Caco-2 (cell line): ENCODE results near the gene GRPR. TPM values are rescaled to one million over a fixed set of nuclear protein-coding genes. Genes with fewer than 3 reads are reported as not detected.
"Not testable (repeated sequence)": the region's sequence is repeated elsewhere in the genome, so short reads cannot be mapped to it uniquely, and the experiment has no call there.

Source experiments
- BruUV-seq: library from RNA; stranded (reverse); fragments of 400-500 nt; replicated peaks from 2 replicates; lab custom pipeline; 2021; lab: Mats Ljungman, UMichigan
- CTCF ChIA-PET: fragments of 300-600 bp; sonication (Branson Sonifier 250); formaldehyde crosslinking; loops from one replicate; lab custom pipeline; 2022; ENCODE audit warnings: antibody characterized with exemption; lab: Charles Lee
- POLR2A ChIA-PET: fragments of 300-600 bp; sonication (Branson Sonifier 250); formaldehyde crosslinking; loops from one replicate; lab custom pipeline; 2022; ENCODE audit warnings: antibody characterized with exemption; lab: Charles Lee
- DNase-seq, 2 experiments: peaks; one replicate each; pipeline versions ENCODE4 v3.0.0 to v3.0.0-alpha.2; 2020 to 2022
- H3K27me3 ChIP-seq: replicated peaks from 2 replicates; pipeline ENCODE4 v1.6.0; 2011; ENCODE audit warnings: low read length; ENCODE audit not compliant: control insufficient read depth, insufficient read depth
- H3K36me3 ChIP-seq: 2 replicates; pipeline ENCODE4 v1.5.1; 2011; ENCODE audit warnings: low read length; ENCODE audit not compliant: control insufficient read depth, insufficient read depth
- H3K4me1 ChIP-seq: fragments of 250-450 bp; sonication (Bioruptor Pico); 2 replicates; pipeline ENCODE4 v1.5.1; 2020; ENCODE audit warnings: mild to moderate bottlenecking
- H3K4me3 ChIP-seq: 2 replicates; pipeline ENCODE4 v1.5.1; 2011; ENCODE audit warnings: low read depth, mild to moderate bottlenecking, control low read depth, low read length
- H3K9me3 ChIP-seq: fragments of 250-450 bp; sonication (Bioruptor Pico); 2 replicates; pipeline ENCODE4 v1.5.1; 2020; ENCODE audit warnings: mild to moderate bottlenecking, moderate library complexity
- H3K27ac Mint-ChIP-seq: one replicate; pipeline ENCODE4 v1.8.0; 2022; ENCODE audit warnings: mixed read lengths; ENCODE audit not compliant: unreplicated experiment
- H3K27me3 Mint-ChIP-seq: one replicate; pipeline ENCODE4 v1.8.0; 2022; ENCODE audit warnings: mixed read lengths; ENCODE audit not compliant: insufficient read depth, unreplicated experiment
- H3K36me3 Mint-ChIP-seq: one replicate; pipeline ENCODE4 v1.8.0; 2022; ENCODE audit warnings: mild to moderate bottlenecking, mixed read lengths; ENCODE audit not compliant: insufficient read depth, unreplicated experiment
- H3K4me1 Mint-ChIP-seq: one replicate; pipeline ENCODE4 v1.8.0; 2022; ENCODE audit warnings: low read depth, mixed read lengths; ENCODE audit not compliant: unreplicated experiment
- H3K4me3 Mint-ChIP-seq: one replicate; pipeline ENCODE4 v1.8.0; 2022; ENCODE audit warnings: mild to moderate bottlenecking, moderate library complexity, mixed read lengths; ENCODE audit not compliant: unreplicated experiment
- H3K9me3 Mint-ChIP-seq: one replicate; pipeline ENCODE4 v1.8.0; 2022; ENCODE audit warnings: mixed read lengths; ENCODE audit not compliant: unreplicated experiment
- CTCF ChIP-seq, 2 experiments: fragments of 200-600 bp in 1 of 2; IDR thresholded peaks; 1 replicate in 1 of 2; 2 replicates in 1 of 2; pipeline versions ENCODE4 v1.5.1 to v1.8.0; 2011 to 2022; ENCODE audit warnings: antibody characterized with exemption in 1 of 2, control low read depth in 1 of 2, inconsistent platforms in 1 of 2, low read depth in 1 of 2, low read length in 1 of 2, mild to moderate bottlenecking in 1 of 2, moderate library complexity in 1 of 2; ENCODE audit not compliant: insufficient read depth in 1 of 2, severe bottlenecking in 1 of 2, unreplicated experiment in 1 of 2
- intact Hi-C: fragments of 100-400 bp; cut with micrococcal nuclease; formaldehyde crosslinking; loops from one replicate; pipeline ENCODE4 v1.10.0; 2022; ENCODE audit not compliant: unreplicated experiment
- total RNA-seq: library from RNA; stranded (reverse); gene quantifications from 2 replicates; pipeline ENCODE4 v1.2.3, GENCODE V29; 2022

Gene GRPR
- total RNA-seq, 1 experiment from 2014 or later, result not detected

GRCh38 chrX:16142246-16142558 lies 18.8 kb downstream of the GRPR start:
- CTCF ChIA-PET, result no interaction called here
- Mint-ChIP-seq H3K9me3 (peaks cover 8% of the 10 kb centered on the region), H3K4me3 (no peak overlapping the region), H3K4me1 (no peaks in the 10 kb centered on the region), H3K27me3 (peaks cover 3% of the 10 kb centered on the region), H3K27ac (no peak overlapping the region), H3K36me3 (no peaks in the 10 kb centered on the region)
- no TSS peak for BruUV-seq
- Histone ChIP-seq H3K9me3 (no peaks in the 10 kb centered on the region), H3K27me3 (no peaks in the 10 kb centered on the region), H3K4me1 (no peaks in the 10 kb centered on the region), H3K4me3 (no peak overlapping the region), H3K36me3 (no peaks in the 10 kb centered on the region)
- no peak for DNase-seq
- intact Hi-C loops, result no loop called here
- POLR2A ChIA-PET, result no interaction called here
- no peak for TF ChIP-seq CTCF (IDR thresholded peaks at IDR 0.05; ENCODE audit: insufficient read depth in 1 of 2, low read depth in 1 of 2, low read length in 1 of 2, severe bottlenecking in 1 of 2, unreplicated experiment in 1 of 2)

GRCh38 chrX:16143968-16144367 lies 20.6 kb downstream of the GRPR start:
- H3K9me3 ChIP-seq, result no peaks in the 10 kb centered on the region
- Mint-ChIP-seq H3K36me3 (no peaks in the 10 kb centered on the region), H3K4me1 (no peaks in the 10 kb centered on the region), H3K27me3 (peaks cover 3% of the 10 kb centered on the region), H3K4me3 (no peak overlapping the region), H3K27ac (no peak overlapping the region), H3K9me3 (peaks cover 8% of the 10 kb centered on the region)
- H3K36me3 ChIP-seq, result no peaks in the 10 kb centered on the region
- BruUV-seq, result no TSS peak
- no peak for DNase-seq
- CTCF ChIA-PET, result no interaction called here
- POLR2A ChIA-PET, result no interaction called here
- intact Hi-C loops, result no loop called here
- no peak overlapping the region for H3K4me3 ChIP-seq
- H3K27me3 ChIP-seq, result no peaks in the 10 kb centered on the region
- no peaks in the 10 kb centered on the region for H3K4me1 ChIP-seq
- no peak for TF ChIP-seq CTCF (IDR thresholded peaks at IDR 0.05; ENCODE audit: insufficient read depth in 1 of 2, low read depth in 1 of 2, low read length in 1 of 2, severe bottlenecking in 1 of 2, unreplicated experiment in 1 of 2)

GRCh38 chrX:16144420-16144819 lies 21.1 kb downstream of the GRPR start:
- Mint-ChIP-seq H3K4me3 (no peak overlapping the region), H3K27me3 (peaks cover 6% of the 10 kb centered on the region), H3K4me1 (no peaks in the 10 kb centered on the region), H3K9me3 (peaks cover 8% of the 10 kb centered on the region), H3K36me3 (no peaks in the 10 kb centered on the region), H3K27ac (no peak overlapping the region)
- Histone ChIP-seq H3K9me3 (no peaks in the 10 kb centered on the region), H3K36me3 (no peaks in the 10 kb centered on the region), H3K4me1 (no peaks in the 10 kb centered on the region), H3K4me3 (no peak overlapping the region), H3K27me3 (no peaks in the 10 kb centered on the region)
- TF ChIP-seq CTCF (IDR thresholded peaks at IDR 0.05; ENCODE audit: insufficient read depth in 1 of 2, low read depth in 1 of 2, low read length in 1 of 2, severe bottlenecking in 1 of 2, unreplicated experiment in 1 of 2), result no peak
- ChIA-PET POLR2A (no interaction called here), CTCF (no interaction called here)
- intact Hi-C loops, result no loop called here
- no TSS peak for BruUV-seq
- DNase-seq, result no peak

- H3K9me3 ChIP-seq, BruUV-seq, H3K27ac Mint-ChIP-seq, H3K36me3 ChIP-seq, POLR2A ChIA-PET, H3K27me3 ChIP-seq, H3K4me1 ChIP-seq, H3K27me3 Mint-ChIP-seq, CTCF ChIA-PET, H3K4me1 Mint-ChIP-seq, H3K9me3 Mint-ChIP-seq, intact Hi-C loops, H3K36me3 Mint-ChIP-seq, H3K4me3 Mint-ChIP-seq, DNase-seq, H3K4me3 ChIP-seq: not testable (repeated sequence)
Measured at GRCh38 chrX:16145093-16145492, 21.7 kb downstream of the GRPR start.
